Thyroid gland (tissue), 4 donors: ENCODE measurements around the gene NUP35.

Experiments used
- CTCF ChIP-seq, 6 experiments: fragments of 200-600 bp in 3 of 6; fragments of 450-650 bp in 3 of 6; sonication (generic) in 3 of 6; IDR thresholded peaks; one replicate each; pipeline ENCODE4 v1.5.1; 2016 to 2019; ENCODE audit warnings: antibody characterized with exemption in 6 of 6, mild to moderate bottlenecking in 2 of 6, inconsistent platforms in 1 of 6, moderate library complexity in 1 of 6
- POLR2A ChIP-seq, 2 donors: fragments of 450-650 bp; IDR thresholded peaks; one replicate each; pipeline ENCODE4 v1.6.1; 2017; ENCODE audit warnings: antibody characterized with exemption in 2 of 2, mild to moderate bottlenecking in 2 of 2, moderate library complexity in 1 of 2

- TF ChIP-seq CTCF (IDR thresholded peaks at IDR 0.05) (no peak), POLR2A (IDR thresholded peaks at IDR 0.05) (no peak)
Observed at GRCh38 chr2:183195998-183196409, 71.8 kb downstream of the NUP35 start.
